GM12865 (cell line): ENCODE data around the gene CCT8.

ENCODE experiments used
- DNase-seq: peaks from one replicate; pipeline ENCODE4 v3.0.0; 2010; ENCODE audit warnings: low read depth
- H3K4me3 ChIP-seq: 2 replicates; pipeline ENCODE4 v1.5.1; 2011; ENCODE audit warnings: mild to moderate bottlenecking, low read depth, low read length, control low read depth
- CTCF ChIP-seq: IDR thresholded peaks from 2 replicates; pipeline ENCODE4 v1.5.1; 2011; ENCODE audit warnings: low read length, control low read depth, low read depth, inconsistent platforms; ENCODE audit not compliant: insufficient read depth; ENCODE audit errors: missing control alignments

CCT8 gene

GRCh38 chr21:29073222-29074006, at the start of gene CCT8:
TSS of gene CCT8 (minus strand) at chr21:29073648. CDS start at chr21:29073590, 58 bp downstream.
- TF ChIP-seq CTCF = no peak
- DNase-seq = peak; percentile 100
- H3K4me3 ChIP-seq = peak within 1 kb of the TSS; percentile 83

GRCh38 chr21:29121759-29122158, 48.3 kb upstream of the CCT8 start:
- peak; percentile 84 for DNase-seq
- peak overlapping the region; percentile 35 for H3K4me3 ChIP-seq
- no peak for TF ChIP-seq CTCF

- DNase-seq = peak; percentile 64
- no peak overlapping the region for H3K4me3 ChIP-seq
- TF ChIP-seq CTCF = no peak
Observed at GRCh38 chr21:29117372-29117955, 44.0 kb upstream of the CCT8 start.

- TF ChIP-seq CTCF = no peak
- no peak for DNase-seq
- no peak overlapping the region for H3K4me3 ChIP-seq
Observed at GRCh38 chr21:29115899-29116298, 42.5 kb upstream of the CCT8 start.

GRCh38 chr21:29114765-29115500, 41.5 kb upstream of the CCT8 start:
- DNase-seq = no peak
- TF ChIP-seq CTCF = no peak
- no peak overlapping the region for H3K4me3 ChIP-seq

GRCh38 chr21:29105218-29105617, 31.8 kb upstream of the CCT8 start:
- TF ChIP-seq CTCF = no peak
- DNase-seq = no peak
- H3K4me3 ChIP-seq = no peak overlapping the region
